Measurements from ENCODE around the gene RAP1GAP.

RAP1GAP gene

GRCh38 chr1:21625390-21626190, 43.6 kb downstream of the RAP1GAP start:
- DNase-seq (ENCODE audit: low read depth), result no peak

GRCh38 chr1:21624571-21625389, 44.4 kb downstream of the RAP1GAP start:
- DNase-seq (ENCODE audit: low read depth), result no peak

DNA sequence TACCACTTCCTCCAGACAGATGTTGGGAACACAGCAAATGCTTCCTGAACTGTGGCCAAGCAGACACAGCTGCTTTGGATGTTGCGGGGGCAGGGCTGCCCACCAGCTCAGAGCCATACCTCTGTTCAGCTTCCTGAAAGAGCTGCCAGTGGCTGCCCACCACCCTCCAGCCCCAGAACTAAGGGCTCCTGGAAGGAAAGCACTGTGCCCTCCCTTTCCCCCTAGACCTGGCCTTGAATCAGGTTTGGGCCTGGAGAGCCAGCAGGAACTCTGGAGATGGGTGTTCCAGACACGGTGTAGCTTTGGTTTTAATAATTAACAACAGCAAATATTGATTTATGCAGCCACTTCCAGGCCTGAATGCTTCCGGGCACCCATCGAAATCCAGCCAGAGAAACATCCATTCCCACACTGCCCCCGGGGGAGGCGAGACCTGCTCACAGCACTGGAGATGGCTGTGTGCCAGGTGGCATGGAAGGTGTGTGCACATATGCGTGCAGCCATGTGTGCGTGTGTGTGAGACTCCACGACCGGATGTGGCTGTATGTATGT, 45.7 kb downstream of the RAP1GAP start:
- no peak for DNase-seq (ENCODE audit: low read depth)

GRCh38 chr1:21622466-21623315, 46.5 kb downstream of the RAP1GAP start:
- peak; percentile 37 for DNase-seq (ENCODE audit: low read depth)

DNA sequence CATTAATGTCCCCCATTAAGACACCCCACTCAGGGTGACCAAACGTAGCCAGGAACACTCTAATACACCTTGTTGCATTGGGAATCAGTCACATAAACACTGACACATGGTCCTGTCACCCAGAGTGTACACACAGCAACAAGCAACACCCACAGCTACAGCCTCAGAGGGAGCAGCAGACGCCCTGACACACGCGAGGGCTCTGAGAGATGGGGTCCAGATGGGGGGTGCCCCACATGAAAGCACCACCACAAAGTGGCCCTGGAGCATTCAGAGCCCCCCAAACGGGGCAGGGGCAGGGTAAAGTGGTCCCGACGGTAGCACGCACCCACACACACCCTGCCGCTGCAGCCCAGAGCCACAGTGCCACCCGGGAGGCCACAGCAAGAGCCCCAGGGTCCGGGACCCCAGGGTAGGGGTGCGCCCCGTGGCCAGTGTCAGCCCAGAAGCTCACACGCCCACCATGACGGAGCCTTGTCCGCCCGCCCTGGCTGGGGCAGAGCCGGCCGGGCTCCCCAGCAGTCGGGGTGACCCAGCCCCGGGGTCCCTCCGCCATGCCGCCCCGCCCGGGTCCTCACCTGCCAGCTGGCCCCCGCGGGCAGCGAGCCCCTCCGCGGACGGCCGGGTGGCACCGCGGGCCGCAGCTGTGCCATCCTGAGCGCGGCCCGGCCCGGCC, 47.3 kb downstream of the RAP1GAP start:
- DNase-seq (ENCODE audit: low read depth), result no peak

DNA sequence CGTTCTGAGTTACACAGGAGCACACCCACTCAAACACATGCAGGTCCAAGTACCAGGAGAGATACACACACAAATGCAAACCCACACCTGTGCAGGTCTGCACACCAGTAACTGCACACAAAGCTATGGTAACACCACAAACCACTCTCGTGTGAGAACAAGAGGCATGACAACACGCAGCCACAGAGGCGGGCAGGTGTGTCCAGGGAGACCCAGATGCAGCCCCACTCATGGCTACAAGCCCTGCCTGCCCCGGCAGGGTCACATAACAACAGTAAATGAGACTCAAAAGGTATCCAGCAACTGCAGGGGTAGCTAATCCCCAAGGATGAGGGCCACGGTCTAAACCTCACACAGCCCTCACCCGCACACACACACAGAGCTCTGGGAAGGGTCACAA, 48.1 kb downstream of the RAP1GAP start:
- DNase-seq (ENCODE audit: low read depth), result no peak

GRCh38 chr1:21620496-21620895, 48.7 kb downstream of the RAP1GAP start:
- no peak for DNase-seq (ENCODE audit: low read depth)

DNA sequence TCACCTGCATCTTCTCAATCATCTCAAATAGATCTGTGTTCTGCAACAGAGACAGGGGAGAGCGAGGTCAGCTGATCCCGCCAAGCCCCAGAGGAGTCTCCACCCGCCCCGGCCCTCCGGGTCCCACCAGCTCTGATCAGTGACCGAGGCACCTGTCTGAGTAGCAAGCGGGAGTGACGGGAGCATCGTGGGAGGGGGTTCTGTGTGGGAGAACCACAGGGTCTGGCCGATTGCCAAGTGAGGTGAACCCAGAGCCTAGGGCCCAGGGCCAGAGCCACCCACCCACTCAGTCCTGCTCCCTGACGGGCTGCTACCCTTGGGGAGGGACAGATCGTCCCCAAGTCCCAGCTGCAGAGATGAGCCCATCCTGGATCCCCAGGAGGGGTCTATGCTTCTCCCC, 49.1 kb downstream of the RAP1GAP start:
- no peak for DNase-seq (ENCODE audit: low read depth)

DNA sequence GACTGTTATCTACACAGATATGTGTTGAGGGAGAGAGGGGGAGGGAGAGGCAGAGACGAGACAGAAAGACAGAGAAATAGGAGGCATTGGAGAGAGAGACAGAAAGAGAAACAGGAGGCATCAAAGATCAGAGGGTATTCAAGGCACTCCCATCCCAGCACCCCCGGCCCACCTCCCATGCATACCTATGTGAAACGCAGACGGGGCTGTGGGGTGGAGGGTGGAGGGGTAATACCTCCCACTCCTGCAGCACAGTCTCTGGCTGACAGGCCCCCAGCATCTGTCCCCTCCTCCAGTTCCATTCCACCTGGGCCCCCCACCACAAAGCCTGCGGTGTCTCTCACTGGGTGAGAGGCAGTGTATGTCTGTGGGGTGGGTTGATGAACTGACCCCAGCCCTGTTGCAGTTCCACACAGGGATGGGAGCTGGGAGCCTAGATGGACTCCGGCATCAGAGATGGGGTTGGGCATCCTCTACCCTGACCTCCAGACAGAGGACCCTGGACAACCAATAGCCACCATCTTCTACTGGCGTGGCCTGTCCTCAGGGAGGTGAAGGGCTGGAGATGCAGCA, 49.7 kb downstream of the RAP1GAP start:
- DNase-seq (ENCODE audit: low read depth), result no peak

GRCh38 chr1:21618561-21619374, 50.4 kb downstream of the RAP1GAP start:
- DNase-seq (ENCODE audit: low read depth), result no peak

DNA sequence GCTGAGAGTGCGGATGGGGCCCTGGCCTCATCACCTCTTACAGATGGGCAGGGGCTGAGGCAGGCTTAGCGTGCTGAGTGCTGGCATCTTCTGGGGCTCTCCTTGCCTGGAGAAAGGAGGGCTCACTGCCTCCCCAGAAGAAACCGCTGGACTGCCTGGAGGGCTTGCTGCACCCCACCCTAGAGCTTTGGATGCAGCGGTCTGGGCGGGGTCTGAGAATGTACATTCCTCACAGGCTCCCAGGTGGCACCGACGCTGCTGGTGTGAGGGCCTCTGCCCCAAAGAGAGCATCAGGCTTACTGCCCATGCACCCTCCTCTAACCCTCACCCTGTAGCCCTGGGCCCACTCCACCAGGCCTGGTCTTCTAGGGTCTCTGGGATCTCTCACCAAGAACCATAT, 51.1 kb downstream of the RAP1GAP start:
- no peak for DNase-seq (ENCODE audit: low read depth)

GRCh38 chr1:21617126-21617738, 51.9 kb downstream of the RAP1GAP start:
- DNase-seq (ENCODE audit: low read depth), result no peak

GRCh38 chr1:21616372-21616771, 52.8 kb downstream of the RAP1GAP start:
- no peak for DNase-seq (ENCODE audit: low read depth)

- DNase-seq (ENCODE audit: low read depth), result no peak
Measured at GRCh38 chr1:21614419-21615115, 54.6 kb downstream of the RAP1GAP start.

- DNase-seq (ENCODE audit: low read depth), result no peak
Measured at GRCh38 chr1:21613072-21613867, 55.9 kb downstream of the RAP1GAP start.

DNA sequence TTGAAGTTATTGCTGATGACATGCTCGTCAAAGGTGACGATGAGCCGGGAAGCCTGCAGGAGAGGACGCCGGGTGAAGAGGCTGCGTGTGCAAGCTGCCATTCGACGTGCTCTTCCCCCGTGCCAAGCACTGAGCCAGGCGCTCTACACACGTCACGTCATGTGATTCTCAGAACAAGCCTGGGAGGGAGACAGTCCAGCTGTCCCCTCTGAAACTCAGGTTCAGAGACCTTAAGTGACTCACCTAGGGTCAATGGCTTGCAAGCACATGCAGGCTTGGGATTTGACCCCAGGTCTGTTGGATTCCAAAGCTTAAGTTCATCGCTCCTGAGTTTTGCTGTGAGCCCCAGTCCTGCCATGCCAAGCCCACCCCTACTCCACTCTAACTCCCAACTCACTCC, 57.1 kb downstream of the RAP1GAP start:
- DNase-seq (ENCODE audit: low read depth), result no peak

DNA sequence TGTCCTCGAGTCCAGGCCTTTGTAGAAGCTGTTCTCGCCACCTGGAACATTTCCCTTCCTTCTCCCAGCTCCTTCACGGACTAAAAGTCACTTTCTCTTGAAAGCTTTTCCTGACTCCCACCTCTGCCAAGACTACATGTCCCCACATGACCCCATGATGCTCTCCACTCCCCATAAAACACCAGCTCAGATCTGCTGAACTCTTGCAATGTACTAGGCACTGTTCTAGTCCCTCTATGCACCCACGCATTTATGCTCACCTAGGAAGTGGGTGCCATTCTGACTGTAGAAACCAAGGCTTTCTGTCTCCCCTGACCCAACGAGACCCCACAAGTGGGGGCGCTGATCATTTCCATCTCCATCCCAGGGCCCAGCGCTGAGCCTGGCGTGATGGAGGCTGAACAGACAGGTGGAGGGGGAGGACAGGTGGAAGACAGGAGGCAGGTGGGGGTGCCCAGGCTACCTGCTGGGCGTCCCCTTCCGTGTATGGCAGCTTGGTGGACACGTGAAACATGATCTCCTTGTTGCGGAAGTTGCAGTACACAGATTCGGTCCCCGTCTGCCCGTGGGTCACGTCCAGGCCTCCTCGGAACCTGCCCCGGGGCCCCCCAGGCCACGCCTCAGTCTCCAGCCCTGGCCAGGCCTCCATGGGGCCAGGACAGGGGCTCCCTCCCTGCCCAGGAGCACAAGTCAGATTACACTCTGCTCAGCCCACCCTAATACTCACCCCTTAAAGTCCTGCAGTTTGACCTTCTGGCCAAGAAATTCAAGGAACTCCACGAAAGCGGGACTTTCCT, 58.0 kb downstream of the RAP1GAP start:
- DNase-seq (ENCODE audit: low read depth), result no peak

DNA sequence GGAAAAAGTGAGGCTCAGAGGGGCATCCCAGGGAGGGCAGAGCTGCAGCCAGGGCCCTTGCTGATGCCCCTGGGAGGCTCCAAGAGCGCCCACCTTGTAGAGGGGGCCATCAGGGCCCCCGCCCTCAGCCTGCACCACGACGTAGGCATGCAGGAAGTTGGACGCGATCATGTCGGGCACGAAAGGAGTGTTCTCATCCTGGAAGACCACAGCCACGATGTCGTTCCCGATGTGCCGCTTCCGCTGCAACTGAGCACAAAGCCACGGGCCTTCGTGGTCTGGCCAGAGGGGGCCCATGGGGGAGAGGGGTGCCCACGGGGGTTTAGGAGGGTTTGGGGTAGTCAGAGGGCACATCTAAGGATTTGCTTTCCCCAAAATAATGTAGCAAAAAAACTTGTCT, 59.1 kb downstream of the RAP1GAP start:
- no peak for DNase-seq (ENCODE audit: low read depth)
